Body of pancreas (tissue), 4 donors: ENCODE measurements around the gene NDUFC2.

Source experiments
- CTCF ChIP-seq, 7 experiments: fragments of 450-650 bp in 4 of 7; fragments of 200-600 bp in 3 of 7; sonication (generic) in 3 of 7; IDR thresholded peaks; one replicate each; pipeline ENCODE4 v1.5.1; 2016 to 2019; ENCODE audit warnings: antibody characterized with exemption in 7 of 7
- POLR2A ChIP-seq, 3 donors: fragments of 450-650 bp; IDR thresholded peaks; one replicate each; pipeline ENCODE4 v1.6.1; 2016; ENCODE audit warnings: antibody characterized with exemption in 3 of 3, mild to moderate bottlenecking in 2 of 3

DNA sequence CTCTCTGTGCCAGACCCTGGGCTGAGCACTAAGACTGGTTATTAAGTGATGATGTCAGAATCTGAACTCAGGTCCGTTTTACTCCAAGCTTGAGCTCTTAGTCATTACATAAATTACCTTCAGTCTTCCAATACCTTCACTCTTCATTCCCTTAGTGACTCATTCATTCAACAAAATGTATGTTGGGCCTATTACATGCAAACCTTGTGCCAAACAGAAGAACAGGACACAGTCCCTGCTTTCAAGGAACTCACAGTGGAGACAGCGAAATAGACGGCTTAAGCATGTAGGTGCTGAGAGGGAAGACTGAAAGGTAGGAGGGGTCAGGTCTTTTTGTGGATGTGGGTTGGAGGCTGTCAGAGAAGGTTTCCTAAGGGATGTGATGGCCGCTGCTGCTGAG lies 59.9 kb downstream of the NDUFC2 start:
- TF ChIP-seq CTCF (IDR thresholded peaks at IDR 0.05) (no peak), POLR2A (IDR thresholded peaks at IDR 0.05) (no peak)
